Gastrocnemius medialis (tissue), 4 donors: ENCODE results near the gene HSD11B2.

Experiments used
- POLR2A ChIP-seq, 2 donors: fragments of 450-650 bp; IDR thresholded peaks; one replicate each; pipeline ENCODE4 v1.6.1; 2017; ENCODE audit warnings: antibody characterized with exemption in 2 of 2, mild to moderate bottlenecking in 2 of 2, moderate library complexity in 2 of 2
- TF ChIP-seq, protein P1 (sequence below), 5 experiments: fragments of 450-650 bp in 3 of 5; fragments of 200-600 bp in 2 of 5; sonication (generic) in 2 of 5; IDR thresholded peaks in 4 of 5; conservative IDR thresholded peaks in 1 of 5; 1 replicate in 4 of 5; 2 replicates in 1 of 5; pipeline ENCODE4 v1.5.1; 2016 to 2019; ENCODE audit warnings: antibody characterized with exemption in 5 of 5, mild to moderate bottlenecking in 3 of 5, moderate library complexity in 3 of 5

DNA sequence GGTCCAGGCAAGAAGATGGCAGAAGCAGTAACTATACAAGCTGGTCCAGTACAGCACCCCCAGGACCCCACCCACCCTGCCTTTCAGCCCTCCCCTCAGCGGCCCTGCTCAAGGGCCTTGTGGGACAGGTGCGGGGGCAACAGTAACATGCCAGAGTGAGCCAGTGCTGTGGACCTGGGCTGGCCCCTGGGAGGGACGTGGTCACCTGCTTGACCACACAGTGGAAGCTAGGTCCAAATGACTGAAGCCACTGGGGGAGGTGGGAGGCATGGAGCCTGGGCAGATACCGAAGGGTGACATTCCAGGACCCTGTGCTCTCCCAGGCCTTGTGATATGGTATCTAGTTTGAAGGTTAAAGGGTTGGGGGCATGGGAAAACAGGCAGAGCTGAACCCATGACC, 32.8 kb downstream of the HSD11B2 start:
- TF ChIP-seq, protein P1, sequence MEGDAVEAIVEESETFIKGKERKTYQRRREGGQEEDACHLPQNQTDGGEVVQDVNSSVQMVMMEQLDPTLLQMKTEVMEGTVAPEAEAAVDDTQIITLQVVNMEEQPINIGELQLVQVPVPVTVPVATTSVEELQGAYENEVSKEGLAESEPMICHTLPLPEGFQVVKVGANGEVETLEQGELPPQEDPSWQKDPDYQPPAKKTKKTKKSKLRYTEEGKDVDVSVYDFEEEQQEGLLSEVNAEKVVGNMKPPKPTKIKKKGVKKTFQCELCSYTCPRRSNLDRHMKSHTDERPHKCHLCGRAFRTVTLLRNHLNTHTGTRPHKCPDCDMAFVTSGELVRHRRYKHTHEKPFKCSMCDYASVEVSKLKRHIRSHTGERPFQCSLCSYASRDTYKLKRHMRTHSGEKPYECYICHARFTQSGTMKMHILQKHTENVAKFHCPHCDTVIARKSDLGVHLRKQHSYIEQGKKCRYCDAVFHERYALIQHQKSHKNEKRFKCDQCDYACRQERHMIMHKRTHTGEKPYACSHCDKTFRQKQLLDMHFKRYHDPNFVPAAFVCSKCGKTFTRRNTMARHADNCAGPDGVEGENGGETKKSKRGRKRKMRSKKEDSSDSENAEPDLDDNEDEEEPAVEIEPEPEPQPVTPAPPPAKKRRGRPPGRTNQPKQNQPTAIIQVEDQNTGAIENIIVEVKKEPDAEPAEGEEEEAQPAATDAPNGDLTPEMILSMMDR (IDR thresholded peaks at IDR 0.05 in 4 of 5, conservative IDR thresholded peaks at IDR 0.05 in 1 of 5): no peak
- TF ChIP-seq POLR2A (IDR thresholded peaks at IDR 0.05): no peak
